ENCODE results near the gene CCDC15. TPM values are rescaled to one million over a fixed set of nuclear protein-coding genes. Genes with fewer than 3 reads are reported as not detected.

The CCDC15 gene
- total and polyA plus RNA-seq, 2 donors (not counting 1 experiment from before 2014, with no cell fraction given), result 1.2 to 2.3 TPM

- Histone ChIP-seq H3K36me3 (ENCODE audit: control insufficient read depth, insufficient read depth, low read length) (no peaks in the 10 kb centered on the region), H2AFZ (ENCODE audit: low read length) (no peak overlapping the region), H3K4me1 (ENCODE audit: control insufficient read depth, extremely low read depth, insufficient read depth, low read length) (no peaks in the 10 kb centered on the region), H3K9ac (ENCODE audit: insufficient read depth, low read length) (no peak overlapping the region), H3K4me3 (replicated peaks in 1 of 4; ENCODE audit: control extremely low read depth in 1 of 4, insufficient read depth in 1 of 4, low read depth in 3 of 4, low read length in 4 of 4) (no peak overlapping the region), H4K20me1 (ENCODE audit: control insufficient read depth, extremely low read depth, insufficient read depth, low read length) (no peaks in the 10 kb centered on the region), H3K79me2 (ENCODE audit: control insufficient read depth, insufficient read depth, low read length) (no peaks in the 10 kb centered on the region), H3K4me2 (ENCODE audit: extremely low read depth, insufficient read depth, low read length) (no peak overlapping the region), H3K9me3 (ENCODE audit: control insufficient read depth, insufficient read depth, low read depth, low read length) (no peaks in the 10 kb centered on the region), H3K27me3 (ENCODE audit: control insufficient read depth, insufficient read depth, low read length) (no peaks in the 10 kb centered on the region), H3K27ac (ENCODE audit: insufficient read depth, low read length) (no peak overlapping the region)
- no peak for TF ChIP-seq EZH2 (IDR thresholded peaks at IDR 0.05; ENCODE audit: low read length, missing control alignments)
- no peak for TF ChIP-seq CTCF (conservative IDR thresholded peaks at IDR 0.05 in 1 of 2, IDR thresholded peaks at IDR 0.05 in 1 of 2; ENCODE audit: low read depth in 1 of 2, low read length in 2 of 2)
- DNase-seq (ENCODE audit: low read depth in 2 of 2), result peak in 1 of 2 donors; percentile 18
These were observed 23.0 kb downstream of the CCDC15 start for GRCh38 chr11:124977006-124977405.

GRCh38 chr11:124978316-124978715 is 24.3 kb downstream of the CCDC15 start:
- no peaks in the 10 kb centered on the region for H3K79me2 ChIP-seq (ENCODE audit: control insufficient read depth, insufficient read depth, low read length)
- H3K27me3 ChIP-seq (ENCODE audit: control insufficient read depth, insufficient read depth, low read length), result no peaks in the 10 kb centered on the region
- peak in 1 of 2 donors; percentile 48 for DNase-seq (ENCODE audit: low read depth in 2 of 2)
- no peak overlapping the region for H2AFZ ChIP-seq (ENCODE audit: low read length)
- H3K4me1 ChIP-seq (ENCODE audit: control insufficient read depth, extremely low read depth, insufficient read depth, low read length), result no peaks in the 10 kb centered on the region
- H3K4me2 ChIP-seq (ENCODE audit: extremely low read depth, insufficient read depth, low read length), result no peak overlapping the region
- no peak overlapping the region for H3K4me3 ChIP-seq (replicated peaks in 1 of 4; ENCODE audit: control extremely low read depth in 1 of 4, insufficient read depth in 1 of 4, low read depth in 3 of 4, low read length in 4 of 4)
- H3K9ac ChIP-seq (ENCODE audit: insufficient read depth, low read length), result no peak overlapping the region
- no peak overlapping the region for H3K27ac ChIP-seq (ENCODE audit: insufficient read depth, low read length)
- TF ChIP-seq CTCF (conservative IDR thresholded peaks at IDR 0.05 in 1 of 2, IDR thresholded peaks at IDR 0.05 in 1 of 2; ENCODE audit: low read depth in 1 of 2, low read length in 2 of 2), result no peak
- TF ChIP-seq EZH2 (IDR thresholded peaks at IDR 0.05; ENCODE audit: low read length, missing control alignments), result no peak
- no peaks in the 10 kb centered on the region for H4K20me1 ChIP-seq (ENCODE audit: control insufficient read depth, extremely low read depth, insufficient read depth, low read length)
- H3K9me3 ChIP-seq (ENCODE audit: control insufficient read depth, insufficient read depth, low read depth, low read length), result no peaks in the 10 kb centered on the region
- no peaks in the 10 kb centered on the region for H3K36me3 ChIP-seq (ENCODE audit: control insufficient read depth, insufficient read depth, low read length)

- DNase-seq (ENCODE audit: low read depth in 2 of 2), result no peak
- Histone ChIP-seq H3K4me1 (ENCODE audit: control insufficient read depth, extremely low read depth, insufficient read depth, low read length) (no peaks in the 10 kb centered on the region), H4K20me1 (ENCODE audit: control insufficient read depth, extremely low read depth, insufficient read depth, low read length) (no peaks in the 10 kb centered on the region), H3K27me3 (ENCODE audit: control insufficient read depth, insufficient read depth, low read length) (no peaks in the 10 kb centered on the region), H3K27ac (ENCODE audit: insufficient read depth, low read length) (no peak overlapping the region), H3K4me3 (replicated peaks in 1 of 4; ENCODE audit: control extremely low read depth in 1 of 4, insufficient read depth in 1 of 4, low read depth in 3 of 4, low read length in 4 of 4) (no peak overlapping the region), H3K9me3 (ENCODE audit: control insufficient read depth, insufficient read depth, low read depth, low read length) (no peaks in the 10 kb centered on the region), H2AFZ (ENCODE audit: low read length) (no peak overlapping the region), H3K79me2 (ENCODE audit: control insufficient read depth, insufficient read depth, low read length) (no peaks in the 10 kb centered on the region), H3K36me3 (ENCODE audit: control insufficient read depth, insufficient read depth, low read length) (no peaks in the 10 kb centered on the region), H3K4me2 (ENCODE audit: extremely low read depth, insufficient read depth, low read length) (no peak overlapping the region), H3K9ac (ENCODE audit: insufficient read depth, low read length) (no peak overlapping the region)
- no peak for TF ChIP-seq CTCF (conservative IDR thresholded peaks at IDR 0.05 in 1 of 2, IDR thresholded peaks at IDR 0.05 in 1 of 2; ENCODE audit: low read depth in 1 of 2, low read length in 2 of 2)
- no peak for TF ChIP-seq EZH2 (IDR thresholded peaks at IDR 0.05; ENCODE audit: low read length, missing control alignments)
These were observed 28.0 kb downstream of the CCDC15 start for GRCh38 chr11:124982043-124982442.
